ENCODE results near the gene RUVBL1.
"Not testable (repeated sequence)": the region's sequence is repeated elsewhere in the genome, so short reads cannot be mapped to it uniquely, and the experiment has no call there.

The RUVBL1 gene

GRCh38 chr3:128123538-128124368 is at the start of gene RUVBL1:
Gene RUVBL1 (minus strand): TSS chr3:128123812. CDS start chr3:128123724, 88 bp downstream.
- DNase-seq, result peak; percentile 86 to 91 (median 89)

DNA sequence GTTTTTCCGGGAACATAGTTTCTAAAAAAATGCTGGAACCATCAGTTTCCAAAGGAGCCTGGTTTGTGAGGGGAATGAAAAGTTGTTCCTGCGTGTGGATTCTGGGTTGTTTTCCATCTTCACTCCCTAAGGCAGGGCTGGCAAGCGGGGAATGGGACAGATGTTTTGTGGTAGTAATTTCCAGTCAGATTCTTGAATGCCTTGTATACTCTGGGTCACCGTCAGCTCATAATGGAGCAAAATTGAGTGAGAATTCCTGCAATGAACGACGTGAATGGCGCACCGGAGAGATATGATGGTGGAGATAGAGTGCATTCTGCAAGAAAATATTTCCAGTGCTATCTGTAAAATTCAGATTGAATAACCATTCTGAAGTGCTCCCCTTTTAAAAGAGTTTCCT is 49.6 kb upstream of the RUVBL1 start:
- DNase-seq, result no peak

DNA sequence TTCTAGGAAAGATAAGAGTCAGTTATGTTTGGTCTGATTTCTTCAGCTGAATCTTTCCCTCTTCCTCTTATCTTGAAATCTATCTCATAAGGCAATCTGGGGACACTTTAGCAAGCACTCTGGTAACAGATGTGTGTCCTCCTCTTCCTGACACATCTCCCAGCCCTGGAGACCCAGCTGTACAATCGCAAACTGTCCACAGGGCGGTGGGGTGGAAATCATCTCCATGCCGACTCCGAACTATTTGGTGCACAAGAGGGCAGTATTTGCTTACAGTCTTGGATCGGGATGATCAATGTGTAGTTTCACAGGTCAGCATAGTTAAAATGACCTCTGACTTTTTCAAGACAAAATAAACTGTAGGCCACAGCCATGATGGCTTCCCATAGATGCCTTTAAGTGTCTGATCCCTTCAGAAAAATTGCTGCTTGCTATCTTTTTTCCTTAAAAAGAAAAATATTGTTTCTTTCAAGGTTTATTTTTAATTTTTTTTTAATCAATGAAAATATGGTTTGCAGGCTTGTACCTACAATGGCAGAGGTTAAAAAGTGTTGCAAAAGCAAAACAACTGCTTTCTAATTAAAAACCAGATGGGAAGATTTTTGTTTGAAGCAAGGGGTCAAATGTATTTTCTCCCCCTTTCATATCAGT is 47.4 kb upstream of the RUVBL1 start:
- no peak for DNase-seq

DNA sequence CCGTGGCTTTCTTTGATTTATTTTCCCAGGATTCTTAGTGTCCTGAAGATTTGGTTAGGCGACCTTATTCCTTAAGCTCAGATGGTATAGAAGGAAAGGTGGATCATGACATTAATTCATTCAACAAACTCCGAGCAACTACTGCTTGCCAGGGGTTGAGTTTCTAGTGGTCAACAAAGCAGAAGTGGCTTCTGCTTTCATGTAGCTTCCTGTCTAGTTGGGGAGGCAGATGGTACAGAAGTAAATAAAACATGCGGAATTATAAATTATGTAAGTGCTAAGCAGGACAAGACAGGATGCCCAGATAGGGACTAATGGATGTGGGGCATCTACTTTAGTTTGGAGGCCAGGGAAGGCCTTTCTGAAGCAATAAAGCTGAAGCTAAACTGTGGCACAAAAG is 45.2 kb upstream of the RUVBL1 start:
- DNase-seq, result no peak

DNA sequence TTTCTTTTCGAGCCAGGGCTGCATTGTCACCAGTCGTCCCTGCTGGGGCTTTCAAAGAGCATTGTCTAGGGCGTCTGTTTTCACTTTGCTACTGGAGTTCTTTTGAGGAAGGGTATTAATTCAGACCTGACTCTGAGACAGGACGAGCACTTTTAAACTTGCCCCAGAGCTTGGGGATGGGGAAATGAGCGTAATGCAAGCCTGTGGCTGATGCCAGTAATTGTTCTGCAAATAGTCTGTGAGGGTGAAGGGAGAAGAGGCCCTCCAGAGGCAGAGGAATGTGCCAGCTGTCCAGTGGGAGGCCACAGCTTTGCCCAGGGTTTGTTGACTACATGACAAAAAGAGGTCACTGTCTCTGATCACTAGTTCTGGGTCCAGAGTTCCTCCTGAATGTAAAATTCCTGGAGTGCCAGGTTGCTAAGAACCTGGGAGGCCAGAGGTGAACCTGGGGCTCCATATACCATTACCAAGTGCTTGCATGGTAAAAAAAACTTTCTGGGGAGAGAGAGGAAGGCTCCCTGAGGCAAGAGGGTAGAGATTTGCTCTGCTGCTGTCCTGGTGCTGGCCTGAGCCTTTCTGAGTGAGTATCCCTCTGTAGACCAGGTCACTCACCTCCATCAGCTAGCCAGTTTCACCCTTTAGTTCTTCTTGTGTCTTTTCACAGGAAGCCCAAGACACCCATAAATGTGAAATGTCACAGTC is 44.5 kb upstream of the RUVBL1 start:
- no peak for DNase-seq

GRCh38 chr3:128167646-128167972 is 44.0 kb upstream of the RUVBL1 start:
- DNase-seq, result no peak

DNA sequence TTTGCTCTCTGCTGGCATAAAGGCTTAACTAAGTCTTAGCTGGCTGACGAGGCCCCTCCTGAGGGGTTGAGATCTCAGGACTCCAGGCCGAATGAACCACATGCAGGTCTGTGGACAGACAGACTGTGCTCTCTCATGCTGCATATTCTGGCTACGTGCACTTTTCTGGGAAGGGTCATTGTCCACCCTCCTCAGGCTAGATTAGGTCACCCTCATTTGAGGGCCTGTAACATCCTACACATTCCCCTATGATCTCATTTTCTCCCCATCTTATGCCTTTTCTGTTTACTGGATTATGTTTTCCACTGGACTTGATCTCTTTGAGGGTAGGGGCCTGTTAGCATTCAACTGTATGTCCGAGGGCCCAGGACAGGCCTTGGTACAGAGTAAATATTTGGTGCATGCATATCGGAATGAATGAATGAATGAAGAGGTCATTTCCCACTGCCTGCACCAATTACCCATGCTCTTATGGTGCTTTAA is 43.4 kb upstream of the RUVBL1 start:
- no peak for DNase-seq

GRCh38 chr3:128163432-128163831 is 39.8 kb upstream of the RUVBL1 start:
- no peak for DNase-seq

- DNase-seq, result no peak
Measured at GRCh38 chr3:128160661-128161060, 37.0 kb upstream of the RUVBL1 start.

- no peak for DNase-seq
Measured at GRCh38 chr3:128155616-128156360, 32.2 kb upstream of the RUVBL1 start.

DNA sequence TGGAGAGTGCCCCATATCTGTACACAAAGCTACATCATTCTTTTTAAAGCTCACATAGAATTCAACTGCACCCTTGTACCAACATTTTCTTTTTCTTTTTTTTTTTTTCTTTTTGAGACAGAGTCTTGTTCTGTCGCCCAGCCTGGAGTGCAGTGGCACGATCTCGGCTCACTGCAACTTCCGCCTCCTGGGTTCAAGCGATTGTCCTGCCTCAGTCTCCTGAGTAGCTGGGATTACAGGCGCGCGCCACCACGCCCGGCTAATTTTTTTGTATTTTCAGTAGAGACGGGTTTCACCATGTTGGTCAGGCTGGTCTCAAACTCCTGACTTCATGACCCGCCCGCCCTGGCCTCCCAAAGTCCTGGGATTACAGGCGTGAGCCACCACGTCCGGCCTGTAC is 30.7 kb upstream of the RUVBL1 start:
- not testable (repeated sequence) for DNase-seq

DNA sequence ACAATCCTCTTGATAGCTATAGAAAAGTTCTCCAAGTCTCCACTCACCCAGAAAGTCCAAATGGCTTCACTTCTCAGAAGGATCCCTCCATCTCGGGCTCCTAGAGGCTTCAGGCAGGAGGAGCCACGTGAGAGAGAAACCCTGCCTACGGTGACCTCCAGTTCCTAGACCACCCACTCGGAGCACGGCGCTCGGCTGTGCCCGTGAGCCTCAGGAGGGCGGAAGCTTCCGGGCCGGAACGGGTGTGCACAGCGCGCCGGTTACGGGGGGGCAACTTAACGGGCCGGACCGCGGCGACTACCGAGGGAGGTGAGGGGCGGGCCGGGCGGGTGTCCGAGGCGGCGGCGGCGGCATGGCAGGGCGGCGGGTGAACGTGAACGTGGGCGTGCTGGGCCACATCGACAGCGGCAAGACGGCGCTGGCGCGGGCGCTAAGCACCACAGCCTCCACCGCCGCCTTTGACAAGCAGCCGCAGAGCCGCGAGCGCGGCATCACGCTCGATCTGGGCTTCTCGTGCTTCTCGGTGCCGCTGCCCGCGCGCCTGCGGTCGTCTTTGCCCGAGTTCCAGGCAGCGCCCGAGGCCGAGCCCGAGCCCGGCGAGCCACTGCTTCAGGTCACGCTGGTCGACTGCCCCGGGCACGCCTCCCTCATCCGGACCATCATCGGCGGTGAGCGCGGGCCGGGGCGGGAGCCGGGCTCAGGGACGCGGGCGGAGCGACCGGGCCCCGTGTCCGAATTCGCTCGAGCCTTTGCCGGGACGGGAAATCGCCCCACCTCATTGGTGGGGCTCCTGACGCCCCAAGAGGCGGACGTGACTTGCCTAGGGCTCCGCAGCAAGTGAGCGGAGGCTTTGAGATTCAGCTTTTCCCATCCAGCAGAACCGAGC is 29.8 kb upstream of the RUVBL1 start, which contains the start of gene EEFSEC:
EEFSEC (plus strand) TSS at position 326 of the 886 bp plus-strand sequence; CDS start at position 353, 27 bp downstream.
- peak; percentile 73 to 80 (median 79) for DNase-seq

GRCh38 chr3:128152419-128153155 is 29.0 kb upstream of the RUVBL1 start:
- DNase-seq, result no peak

- no peak for DNase-seq
Measured at GRCh38 chr3:128151758-128152274, 28.2 kb upstream of the RUVBL1 start.

DNA sequence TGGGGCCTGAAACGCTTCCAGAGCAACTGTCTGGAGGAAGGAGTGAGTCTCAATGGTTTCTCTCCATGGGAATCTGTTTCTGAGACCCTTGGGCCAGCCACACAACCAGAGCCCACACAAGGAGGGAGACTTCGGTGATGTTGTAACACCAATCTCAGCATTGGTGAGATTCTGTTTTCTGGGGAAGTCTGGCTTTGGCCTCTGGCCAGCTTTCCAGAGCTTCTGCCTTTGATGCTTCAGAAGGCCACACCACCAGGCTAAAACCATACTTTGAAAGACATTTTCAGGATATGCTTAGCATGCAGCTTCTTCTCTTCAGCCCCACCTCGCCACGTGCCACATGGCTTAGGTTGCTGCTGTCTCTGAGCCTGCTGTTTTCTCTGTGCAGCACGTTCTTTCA is 26.0 kb upstream of the RUVBL1 start:
- DNase-seq, result no peak

- DNase-seq, result no peak
Measured at GRCh38 chr3:128146201-128146600, 22.6 kb upstream of the RUVBL1 start.

DNA sequence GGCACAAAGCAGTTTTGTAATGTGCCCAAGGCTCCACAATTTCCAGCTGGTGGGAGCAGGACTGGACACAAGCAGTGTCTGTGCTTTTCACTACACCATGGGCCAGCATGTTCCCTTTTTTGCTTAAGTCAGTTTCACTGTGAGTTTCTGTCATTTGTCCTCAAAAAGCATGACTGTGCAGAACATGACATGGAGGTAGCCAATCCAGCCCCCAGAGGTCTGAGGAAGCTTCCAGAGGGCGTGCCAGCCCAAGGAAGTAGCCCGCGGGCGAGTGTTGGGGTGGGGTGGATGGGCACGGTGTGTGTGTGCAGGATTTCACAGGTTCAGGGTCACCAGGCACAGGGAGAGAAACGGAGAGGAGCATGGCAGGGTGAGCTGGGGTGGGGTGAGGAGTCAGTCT is 21.7 kb upstream of the RUVBL1 start:
- DNase-seq, result no peak

- DNase-seq, result no peak
Measured at GRCh38 chr3:128144512-128145187, 21.0 kb upstream of the RUVBL1 start.

DNA sequence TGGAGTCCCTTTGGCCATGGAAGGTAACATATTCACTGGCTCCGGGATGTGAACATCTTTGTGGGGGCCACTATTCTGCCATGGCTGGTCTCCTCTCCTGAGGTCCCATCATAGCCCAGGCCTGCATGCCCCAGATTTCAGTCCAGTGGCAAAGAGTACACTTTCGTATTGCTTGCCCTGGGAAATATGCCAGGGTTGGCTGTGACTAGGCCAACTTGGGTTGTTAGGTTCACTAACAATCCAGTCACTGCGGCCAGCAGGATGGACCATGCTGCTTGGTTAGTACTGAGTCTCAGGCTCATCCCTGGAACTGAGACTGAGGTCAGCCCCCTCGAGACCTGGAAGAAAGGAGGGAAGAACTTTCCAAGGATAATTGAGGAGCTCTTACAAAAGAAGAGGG is 19.9 kb upstream of the RUVBL1 start:
- DNase-seq, result no peak

GRCh38 chr3:128133273-128133883 is 9.8 kb upstream of the RUVBL1 start:
- peak in 2 of 4 experiments; percentile 7 to 14 for DNase-seq
